GM18861 (cell line): ENCODE data around the gene RBM11.
"Not testable (repeated sequence)": the region's sequence is repeated elsewhere in the genome, so short reads cannot be mapped to it uniquely, and the experiment has no call there.

ENCODE experiments used
- ATAC-seq: cut with Tn5 transposase; IDR thresholded peaks from one replicate; pipeline ENCODE4 v1.9.1; 2021; ENCODE audit not compliant: unreplicated experiment

RBM11 gene

GRCh38 chr21:14215971-14216641 is at the start of gene RBM11:
RBM11 (plus strand) TSS chr21:14216157; CDS start chr21:14216187, 30 bp downstream.
- peak; percentile 89 for ATAC-seq

GRCh38 chr21:14166463-14167223 is 49.3 kb upstream of the RBM11 start:
- ATAC-seq, result not testable (repeated sequence)

- no peak for ATAC-seq
Measured at GRCh38 chr21:14206222-14206621, 9.7 kb upstream of the RBM11 start.

GRCh38 chr21:14210738-14211137 is 5.2 kb upstream of the RBM11 start, which contains the start of gene LIPI:
LIPI (minus strand) TSS chr21:14210955; CDS start chr21:14210845, 110 bp downstream.
- ATAC-seq, result no peak

- no peak for ATAC-seq
Measured at GRCh38 chr21:14213164-14213563, 2.8 kb upstream of the RBM11 start.

- no peak for ATAC-seq
Measured at GRCh38 chr21:14223365-14223764, 7.4 kb downstream of the RBM11 start.

- no peak for ATAC-seq
Measured at GRCh38 chr21:14229399-14229798, 13.4 kb downstream of the RBM11 start.

GRCh38 chr21:14235101-14235500 is 19.1 kb downstream of the RBM11 start:
- no peak for ATAC-seq

GRCh38 chr21:14236180-14236579 is 20.2 kb downstream of the RBM11 start:
- ATAC-seq, result no peak

GRCh38 chr21:14239281-14239680 is 23.3 kb downstream of the RBM11 start:
- ATAC-seq, result no peak

- ATAC-seq, result no peak
Measured at GRCh38 chr21:14241297-14241696, 25.3 kb downstream of the RBM11 start.

GRCh38 chr21:14243461-14243860 is 27.5 kb downstream of the RBM11 start:
- no peak for ATAC-seq

GRCh38 chr21:14243874-14244273 is 27.9 kb downstream of the RBM11 start:
- no peak for ATAC-seq

- no peak for ATAC-seq
Measured at GRCh38 chr21:14244911-14245310, 29.0 kb downstream of the RBM11 start.

GRCh38 chr21:14245711-14246110 is 29.8 kb downstream of the RBM11 start:
- no peak for ATAC-seq

GRCh38 chr21:14251336-14251735 is 35.4 kb downstream of the RBM11 start:
- ATAC-seq, result no peak

- ATAC-seq, result no peak
Measured at GRCh38 chr21:14259747-14260146, 43.8 kb downstream of the RBM11 start.

GRCh38 chr21:14260174-14260764 is 44.3 kb downstream of the RBM11 start:
- ATAC-seq, result no peak

- ATAC-seq, result no peak
Measured at GRCh38 chr21:14262039-14262438, 46.1 kb downstream of the RBM11 start.

GRCh38 chr21:14263879-14264278 is 47.9 kb downstream of the RBM11 start:
- ATAC-seq, result no peak

- no peak for ATAC-seq
Measured at GRCh38 chr21:14265023-14265422, 49.1 kb downstream of the RBM11 start.

GRCh38 chr21:14267076-14267475 is 51.1 kb downstream of the RBM11 start:
- ATAC-seq, result no peak
